Liver (tissue), 9 donors: Measurements from ENCODE around the gene EZR. TPM values are rescaled to one million over a fixed set of nuclear protein-coding genes. Genes with fewer than 3 reads are reported as not detected.

Experiments used
- DNase-seq: peaks from one replicate; pipeline ENCODE4 v3.0.0-alpha.2; 2017; ENCODE audit warnings: low spot score
- H3K27ac ChIP-seq, 2 donors: one replicate each; pipeline ENCODE4 v1.7.0; 2013; ENCODE audit warnings: inconsistent platforms in 2 of 2, low read length in 2 of 2, control low read depth in 1 of 2, low read depth in 1 of 2, mild to moderate bottlenecking in 1 of 2
- H3K27me3 ChIP-seq, 4 donors: one replicate each; pipeline versions ENCODE4 v1.6.1 to v1.7.0; 2013; ENCODE audit warnings: low read length in 3 of 4, inconsistent platforms in 1 of 4, mild to moderate bottlenecking in 1 of 4, moderate library complexity in 1 of 4; ENCODE audit not compliant: control insufficient read depth in 4 of 4, insufficient read depth in 4 of 4
- H3K36me3 ChIP-seq, 4 donors: one replicate each; pipeline versions ENCODE4 v1.6.1 to v1.7.0; 2013; ENCODE audit warnings: low read length in 3 of 4, mild to moderate bottlenecking in 3 of 4, low read depth in 1 of 4, moderate library complexity in 1 of 4; ENCODE audit not compliant: control insufficient read depth in 4 of 4, insufficient read depth in 3 of 4
- H3K4me1 ChIP-seq, 4 donors: one replicate each; pipeline versions ENCODE4 v1.6.1 to v1.7.0; 2013; ENCODE audit warnings: low read length in 3 of 4, mild to moderate bottlenecking in 3 of 4, moderate library complexity in 1 of 4; ENCODE audit not compliant: control insufficient read depth in 4 of 4, insufficient read depth in 4 of 4
- H3K4me3 ChIP-seq, 3 donors: one replicate each; pipeline versions ENCODE4 v1.6.1 to v1.7.0; 2013; ENCODE audit warnings: low read length in 3 of 3, control low read depth in 1 of 3, low read depth in 1 of 3, mild to moderate bottlenecking in 1 of 3
- H3K9ac ChIP-seq, 2 donors: one replicate each; pipeline ENCODE4 v1.7.0; 2013; ENCODE audit warnings: low read length in 2 of 2, mild to moderate bottlenecking in 2 of 2, moderate library complexity in 2 of 2, control low read depth in 1 of 2, low read depth in 1 of 2
- H3K9me3 ChIP-seq, 4 donors: one replicate each; pipeline versions ENCODE4 v1.6.1 to v1.7.0; 2013; ENCODE audit warnings: low read length in 3 of 4; ENCODE audit not compliant: control insufficient read depth in 4 of 4
- EGR1 ChIP-seq, 2 donors: IDR thresholded peaks; 2 replicates each; pipeline ENCODE4 v1.6.1; 2016 to 2018; ENCODE audit warnings: antibody characterized with exemption in 2 of 2, low read depth in 2 of 2
- FOXA1 ChIP-seq: IDR thresholded peaks from 2 replicates; pipeline ENCODE4 v1.6.1; 2016; ENCODE audit warnings: antibody characterized with exemption
- FOXA2 ChIP-seq: IDR thresholded peaks from 2 replicates; pipeline ENCODE4 v1.6.1; 2016; ENCODE audit warnings: antibody characterized with exemption
- GABPA ChIP-seq, 2 donors: IDR thresholded peaks in 1 of 2; conservative IDR thresholded peaks in 1 of 2; 2 replicates each; pipeline ENCODE4 v1.6.1; 2016; ENCODE audit warnings: antibody characterized with exemption in 2 of 2, mild to moderate bottlenecking in 1 of 2, moderate library complexity in 1 of 2
- HNF4A ChIP-seq, 2 donors: conservative IDR thresholded peaks; 2 replicates each; pipeline ENCODE4 v1.6.1; 2016; ENCODE audit warnings: antibody characterized with exemption in 2 of 2, mild to moderate bottlenecking in 2 of 2
- HNF4G ChIP-seq: IDR thresholded peaks from 2 replicates; pipeline ENCODE4 v1.6.1; 2016; ENCODE audit warnings: antibody characterized with exemption
- JUND ChIP-seq, 2 donors: IDR thresholded peaks; 2 replicates each; pipeline ENCODE4 v1.6.1; 2016; ENCODE audit warnings: antibody characterized with exemption in 2 of 2
- NR2F2 ChIP-seq: IDR thresholded peaks from 2 replicates; pipeline ENCODE4 v1.6.1; 2016; ENCODE audit warnings: antibody characterized with exemption
- RAD21 ChIP-seq, 2 donors: IDR thresholded peaks; 2 replicates each; pipeline ENCODE4 v1.6.1; 2016; ENCODE audit warnings: antibody characterized with exemption in 2 of 2, mild to moderate bottlenecking in 2 of 2
- RXRA ChIP-seq, 2 donors: IDR thresholded peaks; 2 replicates each; pipeline ENCODE4 v1.6.1; 2017 to 2018; ENCODE audit warnings: antibody characterized with exemption in 2 of 2, mild to moderate bottlenecking in 1 of 2
- SP1 ChIP-seq: IDR thresholded peaks from 2 replicates; pipeline ENCODE4 v1.6.1; 2018; ENCODE audit warnings: antibody characterized with exemption, mild to moderate bottlenecking
- TAF1 ChIP-seq: conservative IDR thresholded peaks from 2 replicates; pipeline ENCODE4 v1.6.1; 2016; ENCODE audit warnings: antibody characterized with exemption, mild to moderate bottlenecking
- YY1 ChIP-seq: IDR thresholded peaks from 2 replicates; pipeline ENCODE4 v1.6.1; 2016; ENCODE audit warnings: antibody characterized with exemption, mild to moderate bottlenecking
- polyA plus RNA-seq, 2 donors: library from polyadenylated mRNA; stranded (reverse) in 1 of 2; unstranded in 1 of 2; fragments of 200-250 nt in 1 of 2; fragments of >200 nt in 1 of 2; fragmentation: Nextera tagmentation in 1 of 2; extraction: Ambion mirVana in 1 of 2; gene quantifications; one replicate each; pipeline versions ENCODE4 v1.2.1 to v1.2.3, GENCODE V29; 2013 to 2015
- total RNA-seq, 2 donors: library from RNA; depleted of rRNA; stranded (reverse); fragments of >200 nt; gene quantifications; one replicate each; pipeline ENCODE4 v1.2.3, GENCODE V29; 2014
- TF ChIP-seq, protein P1 (sequence below): IDR thresholded peaks from 2 replicates; pipeline ENCODE4 v1.6.1; 2016; ENCODE audit warnings: antibody characterized with exemption
- TF ChIP-seq, protein P2 (sequence below): IDR thresholded peaks from 2 replicates; pipeline ENCODE4 v1.6.1; 2016; ENCODE audit warnings: antibody characterized with exemption, mild to moderate bottlenecking
- TF ChIP-seq, protein P3 (sequence below): IDR thresholded peaks from 2 replicates; pipeline ENCODE4 v1.6.1; 2016; ENCODE audit warnings: antibody characterized with exemption
- TF ChIP-seq, protein P4 (sequence below): IDR thresholded peaks from 2 replicates; pipeline ENCODE4 v1.6.1; 2016; ENCODE audit warnings: antibody characterized with exemption
- TF ChIP-seq, protein P5 (sequence below): fragments of 150-350 bp; IDR thresholded peaks from 2 replicates; pipeline ENCODE4 v1.5.1; 2017; ENCODE audit warnings: improper control_type of control experiment, low read depth, low read length; ENCODE audit not compliant: missing input control
- donor health status: healthy.
- donor health status: healthy.
- donor health status: healthy.
- donor health status: healthy.
- donor health status: healthy.

The EZR gene
- total and polyA plus RNA-seq, 4 donors: 22.0 to 35.4 (median 25.4) TPM

DNA sequence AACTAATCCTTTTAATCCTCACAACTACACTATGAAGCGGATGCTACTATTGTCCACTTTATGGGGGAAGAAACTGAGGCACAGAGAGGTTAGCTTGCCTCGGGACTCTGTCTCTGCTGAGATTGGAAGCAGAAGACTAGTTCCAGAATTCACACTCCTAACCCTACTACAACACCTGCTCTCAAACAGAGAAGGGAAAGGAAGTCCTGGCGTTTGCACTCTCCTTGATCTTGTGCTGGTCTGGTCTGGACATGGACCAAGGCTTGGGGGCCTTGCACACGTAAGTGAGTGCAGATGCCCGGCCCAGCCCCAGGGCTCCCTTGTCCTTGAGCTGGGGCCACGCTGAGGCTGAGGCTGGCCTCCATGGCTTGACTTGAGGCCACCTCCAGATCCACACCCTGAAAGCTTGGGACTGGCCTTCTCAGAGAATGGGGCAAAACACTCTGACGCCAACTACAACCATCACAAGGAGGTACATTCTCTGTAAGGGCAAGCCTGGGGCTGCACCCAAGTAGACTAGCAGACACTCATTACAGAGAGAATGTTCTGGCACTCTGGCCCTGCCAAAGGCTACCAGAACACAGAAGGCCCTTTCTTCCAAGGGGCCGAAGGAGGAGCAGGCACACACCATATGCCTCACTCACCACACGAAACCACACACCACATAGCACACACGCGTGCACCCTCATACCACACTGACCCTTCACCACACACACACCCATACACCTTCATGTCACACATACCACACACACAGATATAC, 33.3 kb upstream of the EZR start (continued):
- TF ChIP-seq, protein P1, sequence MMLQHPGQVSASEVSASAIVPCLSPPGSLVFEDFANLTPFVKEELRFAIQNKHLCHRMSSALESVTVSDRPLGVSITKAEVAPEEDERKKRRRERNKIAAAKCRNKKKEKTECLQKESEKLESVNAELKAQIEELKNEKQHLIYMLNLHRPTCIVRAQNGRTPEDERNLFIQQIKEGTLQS: no peak
- TF ChIP-seq FOXA1: no peak
- no peak for TF ChIP-seq FOXA2
- TF ChIP-seq HNF4A (conservative IDR thresholded peaks at IDR 0.05): no peak
- no peak for TF ChIP-seq SP1
- TF ChIP-seq JUND (IDR thresholded peaks at IDR 0.05): no peak
- no peak for TF ChIP-seq RAD21 (IDR thresholded peaks at IDR 0.05)

DNA sequence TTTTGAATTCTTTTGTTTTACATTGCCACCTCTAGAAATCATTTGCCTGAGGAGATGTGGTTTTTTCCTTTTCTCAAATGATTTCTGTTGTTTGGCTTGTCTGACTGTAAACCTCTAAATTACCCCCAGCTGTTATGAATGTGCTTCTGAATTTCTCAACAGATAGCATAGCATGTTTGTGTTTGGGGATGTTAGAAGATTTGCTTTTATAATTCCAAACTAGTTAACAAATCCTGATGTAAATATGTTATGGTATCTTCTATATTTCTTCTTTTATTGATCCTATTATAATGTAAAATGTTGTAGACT, 31.6 kb upstream of the EZR start:
- no peaks in the 10 kb centered on the region for H3K9me3 ChIP-seq
- TF ChIP-seq, protein P2, sequence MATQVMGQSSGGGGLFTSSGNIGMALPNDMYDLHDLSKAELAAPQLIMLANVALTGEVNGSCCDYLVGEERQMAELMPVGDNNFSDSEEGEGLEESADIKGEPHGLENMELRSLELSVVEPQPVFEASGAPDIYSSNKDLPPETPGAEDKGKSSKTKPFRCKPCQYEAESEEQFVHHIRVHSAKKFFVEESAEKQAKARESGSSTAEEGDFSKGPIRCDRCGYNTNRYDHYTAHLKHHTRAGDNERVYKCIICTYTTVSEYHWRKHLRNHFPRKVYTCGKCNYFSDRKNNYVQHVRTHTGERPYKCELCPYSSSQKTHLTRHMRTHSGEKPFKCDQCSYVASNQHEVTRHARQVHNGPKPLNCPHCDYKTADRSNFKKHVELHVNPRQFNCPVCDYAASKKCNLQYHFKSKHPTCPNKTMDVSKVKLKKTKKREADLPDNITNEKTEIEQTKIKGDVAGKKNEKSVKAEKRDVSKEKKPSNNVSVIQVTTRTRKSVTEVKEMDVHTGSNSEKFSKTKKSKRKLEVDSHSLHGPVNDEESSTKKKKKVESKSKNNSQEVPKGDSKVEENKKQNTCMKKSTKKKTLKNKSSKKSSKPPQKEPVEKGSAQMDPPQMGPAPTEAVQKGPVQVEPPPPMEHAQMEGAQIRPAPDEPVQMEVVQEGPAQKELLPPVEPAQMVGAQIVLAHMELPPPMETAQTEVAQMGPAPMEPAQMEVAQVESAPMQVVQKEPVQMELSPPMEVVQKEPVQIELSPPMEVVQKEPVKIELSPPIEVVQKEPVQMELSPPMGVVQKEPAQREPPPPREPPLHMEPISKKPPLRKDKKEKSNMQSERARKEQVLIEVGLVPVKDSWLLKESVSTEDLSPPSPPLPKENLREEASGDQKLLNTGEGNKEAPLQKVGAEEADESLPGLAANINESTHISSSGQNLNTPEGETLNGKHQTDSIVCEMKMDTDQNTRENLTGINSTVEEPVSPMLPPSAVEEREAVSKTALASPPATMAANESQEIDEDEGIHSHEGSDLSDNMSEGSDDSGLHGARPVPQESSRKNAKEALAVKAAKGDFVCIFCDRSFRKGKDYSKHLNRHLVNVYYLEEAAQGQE: no peak
- TF ChIP-seq EGR1 (IDR thresholded peaks at IDR 0.05; ENCODE audit: low read depth in 2 of 2) (no peak), RAD21 (IDR thresholded peaks at IDR 0.05) (no peak), FOXA2 (no peak), NR2F2 (no peak), SP1 (no peak), YY1 (no peak), JUND (IDR thresholded peaks at IDR 0.05) (no peak), HNF4G (no peak), FOXA1 (no peak), HNF4A (conservative IDR thresholded peaks at IDR 0.05) (no peak), RXRA (IDR thresholded peaks at IDR 0.05) (no peak), TAF1 (no peak), GABPA (IDR thresholded peaks at IDR 0.05 in 1 of 2, conservative IDR thresholded peaks at IDR 0.05 in 1 of 2) (no peak)
- TF ChIP-seq, protein P3, sequence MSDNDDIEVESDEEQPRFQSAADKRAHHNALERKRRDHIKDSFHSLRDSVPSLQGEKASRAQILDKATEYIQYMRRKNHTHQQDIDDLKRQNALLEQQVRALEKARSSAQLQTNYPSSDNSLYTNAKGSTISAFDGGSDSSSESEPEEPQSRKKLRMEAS: no peak
- TF ChIP-seq, protein P4, sequence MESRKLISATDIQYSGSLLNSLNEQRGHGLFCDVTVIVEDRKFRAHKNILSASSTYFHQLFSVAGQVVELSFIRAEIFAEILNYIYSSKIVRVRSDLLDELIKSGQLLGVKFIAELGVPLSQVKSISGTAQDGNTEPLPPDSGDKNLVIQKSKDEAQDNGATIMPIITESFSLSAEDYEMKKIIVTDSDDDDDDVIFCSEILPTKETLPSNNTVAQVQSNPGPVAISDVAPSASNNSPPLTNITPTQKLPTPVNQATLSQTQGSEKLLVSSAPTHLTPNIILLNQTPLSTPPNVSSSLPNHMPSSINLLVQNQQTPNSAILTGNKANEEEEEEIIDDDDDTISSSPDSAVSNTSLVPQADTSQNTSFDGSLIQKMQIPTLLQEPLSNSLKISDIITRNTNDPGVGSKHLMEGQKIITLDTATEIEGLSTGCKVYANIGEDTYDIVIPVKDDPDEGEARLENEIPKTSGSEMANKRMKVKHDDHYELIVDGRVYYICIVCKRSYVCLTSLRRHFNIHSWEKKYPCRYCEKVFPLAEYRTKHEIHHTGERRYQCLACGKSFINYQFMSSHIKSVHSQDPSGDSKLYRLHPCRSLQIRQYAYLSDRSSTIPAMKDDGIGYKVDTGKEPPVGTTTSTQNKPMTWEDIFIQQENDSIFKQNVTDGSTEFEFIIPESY: no peak
- TF ChIP-seq, protein P5, sequence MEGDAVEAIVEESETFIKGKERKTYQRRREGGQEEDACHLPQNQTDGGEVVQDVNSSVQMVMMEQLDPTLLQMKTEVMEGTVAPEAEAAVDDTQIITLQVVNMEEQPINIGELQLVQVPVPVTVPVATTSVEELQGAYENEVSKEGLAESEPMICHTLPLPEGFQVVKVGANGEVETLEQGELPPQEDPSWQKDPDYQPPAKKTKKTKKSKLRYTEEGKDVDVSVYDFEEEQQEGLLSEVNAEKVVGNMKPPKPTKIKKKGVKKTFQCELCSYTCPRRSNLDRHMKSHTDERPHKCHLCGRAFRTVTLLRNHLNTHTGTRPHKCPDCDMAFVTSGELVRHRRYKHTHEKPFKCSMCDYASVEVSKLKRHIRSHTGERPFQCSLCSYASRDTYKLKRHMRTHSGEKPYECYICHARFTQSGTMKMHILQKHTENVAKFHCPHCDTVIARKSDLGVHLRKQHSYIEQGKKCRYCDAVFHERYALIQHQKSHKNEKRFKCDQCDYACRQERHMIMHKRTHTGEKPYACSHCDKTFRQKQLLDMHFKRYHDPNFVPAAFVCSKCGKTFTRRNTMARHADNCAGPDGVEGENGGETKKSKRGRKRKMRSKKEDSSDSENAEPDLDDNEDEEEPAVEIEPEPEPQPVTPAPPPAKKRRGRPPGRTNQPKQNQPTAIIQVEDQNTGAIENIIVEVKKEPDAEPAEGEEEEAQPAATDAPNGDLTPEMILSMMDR: no peak
- TF ChIP-seq, protein P1: no peak
- H3K27me3 ChIP-seq: peaks cover 0 to 2% (median 0%) of the 10 kb centered on the region in 4 donors
- no peaks in the 10 kb centered on the region for H3K36me3 ChIP-seq
- H3K27ac ChIP-seq: no peak overlapping the region
- no peak for DNase-seq
- no peaks in the 10 kb centered on the region for H3K4me1 ChIP-seq
- no peak overlapping the region for H3K4me3 ChIP-seq
- no peak overlapping the region for H3K9ac ChIP-seq
